Fibroblast of villous mesenchyme (primary cell): ENCODE data around the gene PIP4K2A. TPM values are rescaled to one million over a fixed set of nuclear protein-coding genes. Genes with fewer than 3 reads are reported as not detected.
A peak's percentile ranks its signal among the peaks of the same experiment; 100 is the strongest.

Experiments
- DNase-seq: peaks from one replicate; pipeline ENCODE4 v3.0.0-alpha.2; 2010; ENCODE audit warnings: low read depth
- H3K4me3 ChIP-seq: 2 replicates; pipeline ENCODE4 v1.5.1; 2011; ENCODE audit warnings: low read depth, mild to moderate bottlenecking, low read length
- total RNA-seq: library from RNA; depleted of rRNA; stranded (reverse); fragments of >200 nt; gene quantifications from 2 replicates; pipeline ENCODE4 v1.2.3, GENCODE V29; 2012
- TF ChIP-seq, protein P1 (sequence below): IDR thresholded peaks from 2 replicates; pipeline ENCODE4 v1.5.1; 2012; ENCODE audit warnings: low read depth, mild to moderate bottlenecking, low read length; ENCODE audit not compliant: insufficient read depth

Gene PIP4K2A
- total RNA-seq, 1 donor: 35.8 TPM

DNA sequence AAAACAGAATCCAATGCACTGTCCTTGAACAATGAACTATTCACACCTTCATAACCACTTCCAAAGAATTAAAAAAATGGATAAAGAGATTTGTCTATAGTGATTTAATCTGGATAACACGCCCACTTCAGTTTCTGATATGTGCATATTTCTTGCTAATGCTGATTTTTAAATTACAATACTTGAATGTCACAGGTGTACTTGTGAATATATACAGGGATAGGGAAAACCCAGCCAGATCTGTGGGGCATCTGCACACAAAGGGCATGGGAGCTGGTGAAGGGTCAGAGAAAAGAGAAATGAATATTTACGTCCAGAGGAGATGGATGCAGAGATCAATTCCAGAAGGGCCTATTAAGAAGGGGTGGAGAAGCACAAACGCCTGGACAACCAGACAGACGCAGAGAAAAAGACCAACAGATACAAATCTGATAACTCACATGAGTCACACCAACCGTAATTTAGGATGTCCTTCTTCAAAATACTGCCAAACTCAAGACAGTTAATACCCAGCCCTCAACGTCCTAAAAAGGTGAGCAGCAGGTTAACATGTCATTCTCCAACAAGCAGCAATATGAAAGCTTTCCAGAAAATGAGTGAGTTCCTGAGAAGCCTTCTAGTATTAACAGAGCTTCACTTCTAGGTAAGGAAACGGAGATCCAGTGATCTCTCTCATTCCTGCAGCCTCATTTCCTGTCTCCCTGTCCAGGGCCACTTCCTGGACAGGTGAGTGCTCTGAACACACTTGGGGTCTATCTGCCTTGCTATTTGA, 41.9 kb downstream of the PIP4K2A start:
- H3K4me3 ChIP-seq: no peak overlapping the region
- TF ChIP-seq, protein P1, sequence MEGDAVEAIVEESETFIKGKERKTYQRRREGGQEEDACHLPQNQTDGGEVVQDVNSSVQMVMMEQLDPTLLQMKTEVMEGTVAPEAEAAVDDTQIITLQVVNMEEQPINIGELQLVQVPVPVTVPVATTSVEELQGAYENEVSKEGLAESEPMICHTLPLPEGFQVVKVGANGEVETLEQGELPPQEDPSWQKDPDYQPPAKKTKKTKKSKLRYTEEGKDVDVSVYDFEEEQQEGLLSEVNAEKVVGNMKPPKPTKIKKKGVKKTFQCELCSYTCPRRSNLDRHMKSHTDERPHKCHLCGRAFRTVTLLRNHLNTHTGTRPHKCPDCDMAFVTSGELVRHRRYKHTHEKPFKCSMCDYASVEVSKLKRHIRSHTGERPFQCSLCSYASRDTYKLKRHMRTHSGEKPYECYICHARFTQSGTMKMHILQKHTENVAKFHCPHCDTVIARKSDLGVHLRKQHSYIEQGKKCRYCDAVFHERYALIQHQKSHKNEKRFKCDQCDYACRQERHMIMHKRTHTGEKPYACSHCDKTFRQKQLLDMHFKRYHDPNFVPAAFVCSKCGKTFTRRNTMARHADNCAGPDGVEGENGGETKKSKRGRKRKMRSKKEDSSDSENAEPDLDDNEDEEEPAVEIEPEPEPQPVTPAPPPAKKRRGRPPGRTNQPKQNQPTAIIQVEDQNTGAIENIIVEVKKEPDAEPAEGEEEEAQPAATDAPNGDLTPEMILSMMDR: no peak
- DNase-seq: peak; percentile 14

DNA sequence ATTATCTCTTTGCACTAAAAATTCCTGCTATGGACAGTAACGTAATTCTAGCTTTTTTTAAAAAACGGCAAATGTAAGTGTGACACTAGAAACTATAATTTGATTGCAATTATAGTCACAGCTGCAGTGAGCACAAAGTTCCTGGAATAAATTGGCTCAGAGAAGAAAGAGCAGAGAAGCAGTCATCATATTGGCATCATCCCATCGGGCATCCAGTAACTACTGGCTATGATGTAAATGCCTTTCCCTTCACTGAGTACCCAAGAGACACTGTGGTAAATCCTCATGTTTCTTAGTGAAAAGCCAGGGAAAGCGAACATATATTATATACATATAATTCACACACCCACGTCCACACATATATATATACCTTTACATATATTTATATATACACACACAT, 43.6 kb downstream of the PIP4K2A start:
- DNase-seq: no peak
- TF ChIP-seq, protein P1: no peak
- no peak overlapping the region for H3K4me3 ChIP-seq

DNA sequence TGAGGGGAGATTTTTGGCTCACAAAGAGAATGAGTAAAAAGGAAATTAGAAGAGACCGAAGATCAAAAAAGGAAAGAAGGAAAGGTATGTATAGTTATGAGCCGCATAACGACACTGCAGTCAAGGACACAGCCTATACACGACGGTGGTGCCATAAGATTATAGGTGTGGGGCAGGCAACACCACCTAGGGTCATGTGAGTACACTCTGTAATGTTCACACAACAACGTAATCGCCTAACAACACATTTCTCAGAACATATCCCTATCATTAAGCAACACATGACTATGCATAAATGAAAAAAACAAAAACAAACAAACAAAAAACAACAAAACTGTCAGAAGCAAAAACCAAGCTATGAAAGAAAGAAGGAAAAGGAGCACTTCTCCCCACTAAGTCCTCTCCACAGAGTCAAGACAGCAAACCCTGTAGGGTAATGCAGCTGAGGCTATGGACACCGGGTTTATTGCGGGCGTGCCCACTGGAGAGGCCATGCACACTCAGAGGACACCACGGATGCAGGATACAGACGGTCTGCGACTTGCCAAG, 45.1 kb downstream of the PIP4K2A start:
- no peak for DNase-seq
- TF ChIP-seq, protein P1: no peak
- no peak overlapping the region for H3K4me3 ChIP-seq

DNA sequence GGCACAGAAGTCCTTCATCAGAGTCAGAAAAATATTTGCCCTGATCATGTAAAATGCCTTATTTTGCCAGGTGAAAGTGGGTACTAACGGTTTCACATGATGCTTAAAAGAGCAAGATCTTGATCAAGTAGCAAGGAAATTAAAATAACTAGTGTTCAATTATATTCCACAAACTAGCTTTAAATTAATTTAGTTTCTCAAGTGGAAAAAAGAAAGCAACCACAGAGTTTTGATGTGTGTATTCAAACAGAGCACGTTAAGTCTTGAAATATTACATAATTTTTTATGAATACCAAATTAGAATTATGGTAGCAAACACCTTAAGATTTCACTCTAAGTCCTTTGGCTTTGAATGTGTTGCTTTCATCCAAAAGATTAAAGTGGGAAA, 47.3 kb downstream of the PIP4K2A start:
- no peak overlapping the region for H3K4me3 ChIP-seq
- no peak for DNase-seq
- TF ChIP-seq, protein P1: no peak

DNA sequence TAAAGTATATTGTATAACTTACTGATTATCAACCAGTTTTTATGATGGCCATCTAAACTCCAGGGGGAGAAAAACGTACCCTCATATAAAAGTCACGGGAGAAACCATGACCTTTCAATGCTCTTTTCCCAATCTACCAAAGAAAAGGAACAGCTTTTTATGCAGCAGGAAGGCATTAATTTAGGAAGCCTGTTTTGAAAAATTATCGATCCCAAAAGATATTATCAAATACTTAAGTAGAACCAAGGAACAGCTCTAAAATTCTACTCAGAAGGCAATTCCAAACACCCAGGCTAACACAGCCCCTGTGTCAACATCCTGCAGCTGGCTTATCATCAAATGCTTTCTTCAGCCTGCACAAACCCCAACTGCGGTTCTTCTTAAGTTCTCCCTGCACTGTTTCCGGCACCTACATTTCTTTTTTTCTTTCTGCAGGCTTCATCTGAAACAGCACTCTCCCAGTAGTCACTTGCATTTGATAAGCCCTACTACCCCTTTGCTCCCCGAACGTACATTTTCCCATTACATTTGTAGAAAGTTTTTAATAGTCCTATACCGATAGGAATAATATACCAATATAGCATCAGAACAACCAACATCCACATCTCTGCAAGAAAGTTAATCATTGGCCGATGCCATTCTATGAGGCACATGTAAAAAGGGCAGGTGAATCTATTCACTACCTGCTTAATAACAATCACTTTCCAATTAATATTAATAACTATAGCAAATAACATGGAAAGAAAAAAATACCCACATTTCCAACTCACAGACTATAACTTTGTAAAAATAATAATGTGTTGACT, 47.9 kb downstream of the PIP4K2A start:
- H3K4me3 ChIP-seq: no peak overlapping the region
- TF ChIP-seq, protein P1: no peak
- DNase-seq: peak; percentile 66

DNA sequence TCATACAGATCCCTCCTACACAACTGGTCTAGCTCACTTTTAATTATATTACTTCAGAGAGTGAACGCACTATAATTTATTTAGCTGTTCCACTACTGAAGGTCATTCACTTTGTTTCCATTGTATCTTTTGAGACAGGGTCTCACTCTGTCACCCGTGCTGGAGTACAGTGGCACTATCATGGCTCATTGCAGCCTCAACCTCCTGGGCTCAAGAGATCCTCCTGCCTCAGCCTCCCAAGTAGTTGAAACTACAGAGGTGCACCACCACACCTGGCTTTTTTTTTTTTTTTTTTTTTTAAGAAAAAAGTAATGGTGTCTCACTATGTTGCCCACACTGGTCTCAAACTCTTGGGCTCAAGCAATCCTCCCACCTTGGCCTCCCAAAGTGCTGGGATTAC, 49.0 kb downstream of the PIP4K2A start:
- DNase-seq: no peak
- TF ChIP-seq, protein P1: no peak
- no peak overlapping the region for H3K4me3 ChIP-seq
